Islet of Langerhans (tissue), 1 donor: ENCODE measurements around the gene PTCH1.

ENCODE experiments used
- FAIRE-seq: peaks from one replicate; lab custom pipeline; 2011; peaks lifted over from hg19 to GRCh38; lab: Jason Lieb, UNC

Gene PTCH1

DNA sequence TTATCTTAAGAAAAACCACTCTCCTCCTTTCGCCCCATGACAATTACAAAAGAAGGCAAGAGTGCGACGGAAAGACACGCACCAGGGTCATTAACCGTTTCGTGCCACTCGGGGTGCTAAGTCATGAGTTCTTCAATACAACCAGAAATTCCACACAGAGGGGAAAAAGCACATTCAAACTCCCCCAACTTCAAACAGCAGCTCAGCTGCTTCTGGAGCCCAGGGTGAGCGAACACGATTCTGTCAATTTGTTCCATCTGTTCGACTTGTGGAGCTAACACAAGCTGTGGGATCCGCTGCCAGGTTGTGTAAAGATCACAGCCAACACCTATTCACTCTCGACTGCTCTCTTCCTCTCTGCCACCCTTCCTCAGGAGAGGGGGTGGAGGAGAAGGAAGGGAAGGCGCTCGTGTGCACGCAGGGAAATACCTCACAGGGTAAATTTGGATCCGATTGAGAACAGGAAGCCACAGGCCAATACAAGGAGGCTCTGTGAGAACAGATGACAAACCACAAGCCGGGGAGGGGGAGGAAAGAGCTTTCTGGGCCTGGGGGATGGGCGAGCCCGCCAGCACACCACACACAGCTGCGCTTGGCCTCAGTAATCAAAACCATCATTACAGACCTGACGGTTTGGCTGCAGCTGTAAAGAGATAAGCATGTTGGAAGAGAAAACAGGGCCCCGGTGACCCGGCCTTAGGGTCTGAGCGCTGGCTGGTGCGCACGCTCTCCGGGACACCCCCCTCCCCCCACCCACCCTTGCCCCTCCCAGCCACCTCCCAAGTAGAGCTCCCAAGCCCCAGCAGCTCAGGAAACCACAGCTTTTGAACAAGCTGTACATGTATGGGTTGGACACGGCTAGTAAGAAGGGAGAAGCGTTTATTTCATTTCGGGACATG is 54.3 kb downstream of the PTCH1 start:
- FAIRE-seq, result no peak

DNA sequence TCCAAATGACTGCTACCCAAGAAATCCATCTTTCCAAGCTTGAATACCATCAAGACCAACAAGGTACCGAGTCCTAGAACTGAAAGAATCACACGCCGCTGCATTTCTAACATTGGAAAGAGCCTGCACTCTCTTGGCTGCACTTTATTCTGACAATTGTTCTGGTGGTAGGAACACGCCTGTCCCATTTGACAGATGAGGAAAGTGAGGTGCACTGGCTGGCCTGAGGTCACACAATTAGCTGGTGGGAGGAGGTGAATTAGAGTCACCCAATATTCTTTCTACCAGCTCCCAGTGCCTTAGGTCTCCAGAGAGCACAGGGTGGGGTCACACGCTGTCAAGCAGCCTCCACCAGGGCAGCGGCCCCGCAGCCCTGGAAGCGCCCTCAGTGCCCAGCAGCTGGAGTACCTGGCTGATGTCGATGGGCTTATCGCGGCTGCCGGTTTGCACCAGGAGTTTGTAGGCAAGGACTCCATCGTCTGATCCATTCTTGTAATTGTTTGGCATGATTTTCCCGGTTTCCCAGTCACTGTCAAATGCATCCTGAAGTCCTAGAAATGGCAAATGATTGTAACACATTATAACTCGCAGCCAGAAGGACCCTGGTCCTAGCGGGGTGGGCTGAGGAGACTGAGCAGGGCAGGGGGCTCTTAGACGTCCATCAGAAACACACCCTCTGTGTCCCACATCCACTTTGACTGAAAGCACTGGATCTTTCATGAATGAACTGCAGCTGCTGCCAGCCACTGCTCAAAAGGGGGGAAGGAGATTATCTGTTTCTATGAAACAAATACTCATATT is 55.1 kb downstream of the PTCH1 start:
- FAIRE-seq, result no peak

- no peak for FAIRE-seq
Observed at GRCh38 chr9:95460518-95461164, 56.1 kb downstream of the PTCH1 start.

DNA sequence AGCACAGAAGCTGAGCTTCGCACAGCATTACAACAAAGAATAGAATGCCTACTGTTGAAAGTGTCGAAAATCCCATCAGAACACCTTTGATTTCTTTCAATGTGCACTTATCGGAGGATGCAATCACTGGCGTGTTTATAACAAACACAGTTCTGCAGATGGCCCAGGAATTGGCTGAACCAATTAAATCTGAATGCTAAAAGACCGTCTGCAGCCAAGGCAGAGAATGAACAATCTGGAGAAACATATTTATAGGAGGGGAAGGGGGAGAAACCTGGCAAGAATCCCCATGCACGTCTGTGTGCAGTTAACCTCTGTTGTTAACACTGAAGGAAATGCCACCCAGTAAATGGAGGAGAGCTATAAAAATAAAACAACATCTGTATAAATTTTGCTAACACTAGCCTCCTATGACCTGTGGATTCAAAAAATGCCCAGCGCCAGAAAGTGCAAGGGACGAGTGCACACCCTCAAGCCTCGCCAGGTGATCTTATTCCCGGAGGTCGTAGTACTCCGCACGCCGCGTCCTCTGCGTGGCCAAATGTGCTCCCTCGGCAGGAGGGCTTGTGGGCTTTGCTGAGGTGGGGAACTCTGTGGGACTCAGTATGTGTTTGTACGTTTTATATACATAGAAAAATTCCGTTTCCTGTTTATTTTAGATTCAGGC is 56.8 kb downstream of the PTCH1 start:
- FAIRE-seq, result no peak

- FAIRE-seq, result no peak
Observed at GRCh38 chr9:95459178-95459577, 57.6 kb downstream of the PTCH1 start.

GRCh38 chr9:95458666-95459065 is 58.1 kb downstream of the PTCH1 start:
- no peak for FAIRE-seq

- no peak for FAIRE-seq
Observed at GRCh38 chr9:95457769-95458168, 59.0 kb downstream of the PTCH1 start.

GRCh38 chr9:95455714-95456113 is 61.1 kb downstream of the PTCH1 start:
- no peak for FAIRE-seq

DNA sequence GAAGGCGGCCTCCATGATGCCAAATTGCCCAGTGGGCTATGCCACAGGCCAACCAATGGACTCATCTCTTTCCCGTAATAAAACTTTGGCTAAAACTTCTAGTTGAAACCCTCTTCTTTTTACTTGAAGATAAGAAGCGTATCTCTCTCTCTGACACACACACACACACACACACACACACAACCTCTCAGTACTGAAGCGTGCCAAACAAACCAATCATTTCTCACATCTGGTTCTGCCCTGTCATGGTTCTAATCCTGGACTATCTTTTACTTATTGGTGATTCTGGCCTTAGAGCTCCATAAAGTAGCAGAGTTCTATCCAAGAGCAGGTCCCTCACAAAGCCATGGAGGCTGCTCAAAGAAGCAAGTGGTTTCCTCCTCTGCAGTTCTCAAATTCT is 64.6 kb downstream of the PTCH1 start:
- no peak for FAIRE-seq

- FAIRE-seq, result no peak
Observed at GRCh38 chr9:95451065-95451426, 65.7 kb downstream of the PTCH1 start.

- no peak for FAIRE-seq
Observed at GRCh38 chr9:95450171-95451064, 66.4 kb downstream of the PTCH1 start.

GRCh38 chr9:95449016-95449415 is 67.8 kb downstream of the PTCH1 start:
- FAIRE-seq, result no peak

GRCh38 chr9:95447660-95448420 is 68.9 kb downstream of the PTCH1 start:
- no peak for FAIRE-seq

- no peak for FAIRE-seq
Observed at GRCh38 chr9:95446984-95447383, 69.8 kb downstream of the PTCH1 start.

GRCh38 chr9:95446259-95446658 is 70.5 kb downstream of the PTCH1 start:
- FAIRE-seq, result no peak

DNA sequence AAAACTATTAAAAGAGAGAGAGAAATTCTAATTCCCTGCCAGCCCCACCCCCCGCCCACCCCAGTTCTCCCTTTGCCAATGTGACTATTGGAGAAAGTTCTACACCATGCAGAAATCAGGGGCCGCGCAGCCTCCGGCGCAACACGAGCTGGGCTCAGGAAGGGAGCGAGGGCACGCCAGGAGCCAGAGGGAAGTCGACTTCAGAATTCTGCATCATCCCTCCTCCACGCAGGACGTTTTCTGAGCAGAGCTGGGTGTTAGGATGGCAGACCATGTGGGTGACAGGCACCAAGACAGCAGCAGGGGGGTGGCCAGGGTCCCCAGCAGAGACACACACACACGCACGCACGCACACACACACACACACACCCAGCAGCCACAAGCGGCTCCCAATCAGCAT is 72.6 kb downstream of the PTCH1 start:
- no peak for FAIRE-seq

DNA sequence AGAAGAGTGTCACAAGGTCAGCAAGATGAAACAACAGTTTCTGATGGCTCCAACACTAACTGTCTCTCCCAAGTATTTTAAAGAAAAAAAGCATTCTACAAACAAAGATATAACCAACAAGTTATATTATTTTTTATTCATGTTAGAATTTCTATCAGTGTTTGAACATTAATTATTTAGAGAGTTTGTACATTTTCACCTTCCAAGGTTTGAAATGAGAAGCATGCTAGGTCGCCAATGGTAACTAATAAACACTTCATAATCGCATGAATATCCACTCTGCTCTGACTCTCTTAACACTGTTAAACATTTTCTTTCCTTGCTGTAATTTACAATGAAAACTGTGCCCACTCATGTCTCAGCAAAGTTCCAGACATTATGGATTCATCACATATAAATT is 73.5 kb downstream of the PTCH1 start:
- no peak for FAIRE-seq

DNA sequence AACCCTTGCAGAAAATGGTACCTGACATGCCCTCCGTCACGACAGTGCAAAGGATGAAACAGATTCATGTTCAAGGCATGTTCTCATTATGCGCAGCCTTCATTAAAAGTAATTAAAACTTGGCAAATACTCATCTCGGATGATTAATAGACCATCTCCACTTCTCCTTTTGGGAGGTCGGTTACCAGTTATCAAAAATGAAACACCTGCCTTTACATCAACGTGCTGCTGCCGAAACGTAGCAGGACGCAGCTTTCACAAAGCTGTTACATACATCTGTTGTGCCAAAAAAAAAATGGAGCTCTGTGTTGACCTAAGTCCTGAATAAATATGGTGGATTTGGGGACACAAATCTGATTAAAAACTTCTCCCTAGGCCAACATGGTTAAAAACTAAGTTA is 75.7 kb downstream of the PTCH1 start:
- no peak for FAIRE-seq

GRCh38 chr9:95440447-95440846 is 76.3 kb downstream of the PTCH1 start:
- no peak for FAIRE-seq

DNA sequence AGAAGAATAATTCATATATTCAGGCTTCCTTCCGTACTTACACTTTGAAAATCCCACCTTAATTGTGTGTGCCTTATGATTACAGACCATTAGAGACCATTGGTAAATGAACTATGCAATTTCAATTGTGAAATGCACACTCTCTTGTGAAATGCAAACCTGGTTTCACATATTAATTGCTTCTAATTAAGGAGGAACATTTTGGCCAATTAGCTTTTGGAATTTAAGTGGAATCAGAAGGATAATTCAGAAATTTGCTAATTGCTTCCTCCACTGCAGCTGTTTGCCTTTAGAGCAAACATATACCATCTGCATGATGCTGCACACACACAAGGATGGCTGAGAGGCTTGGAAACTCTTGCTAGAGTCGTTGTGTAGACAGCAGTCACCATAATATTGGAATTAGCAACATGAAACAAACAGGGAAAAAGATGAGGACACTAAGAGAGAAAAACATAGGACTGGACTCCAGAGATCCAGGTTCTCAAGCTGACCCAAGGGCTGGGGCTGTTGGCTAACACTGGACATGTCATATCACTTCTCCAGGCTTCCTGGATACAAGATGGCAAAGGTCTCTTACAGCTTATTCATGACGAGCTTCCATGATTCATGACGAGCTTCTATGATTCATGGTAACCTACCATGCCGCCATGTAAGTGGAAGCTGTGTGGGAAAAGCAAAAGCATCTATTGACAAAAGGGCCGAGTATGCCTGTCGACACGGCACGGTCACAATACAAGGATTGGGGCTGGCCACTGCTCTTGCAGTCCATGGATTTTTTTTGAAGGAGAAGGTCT is 78.0 kb downstream of the PTCH1 start:
- FAIRE-seq, result no peak
